ENCODE measurements around the gene TTYH3.
A peak's percentile ranks its signal among the peaks of the same experiment; 100 is the strongest.
"Not testable (repeated sequence)": the region's sequence is repeated elsewhere in the genome, so short reads cannot be mapped to it uniquely, and the experiment has no call there.

The TTYH3 gene

GRCh38 chr7:2602406-2603043 lies 29.3 kb upstream of the TTYH3 start:
- no peak for DNase-seq

- DNase-seq, result no peak
Observed at GRCh38 chr7:2603044-2603965, 28.5 kb upstream of the TTYH3 start.

GRCh38 chr7:2604608-2605174 lies 27.1 kb upstream of the TTYH3 start:
- no peak for DNase-seq

GRCh38 chr7:2605608-2606538 lies 25.9 kb upstream of the TTYH3 start:
- no peak for DNase-seq

- no peak for DNase-seq
Observed at GRCh38 chr7:2606539-2606936, 25.2 kb upstream of the TTYH3 start.

GRCh38 chr7:2607122-2607922 lies 24.5 kb upstream of the TTYH3 start:
- DNase-seq, result no peak

GRCh38 chr7:2607923-2608904 lies 23.6 kb upstream of the TTYH3 start:
- DNase-seq, result no peak

GRCh38 chr7:2608921-2609411 lies 22.8 kb upstream of the TTYH3 start:
- DNase-seq, result peak in 2 of 56 donors; percentile 15 to 33

- DNase-seq, result not testable (repeated sequence)
Observed at GRCh38 chr7:2609646-2610045, 22.1 kb upstream of the TTYH3 start.

GRCh38 chr7:2610466-2610865 lies 21.3 kb upstream of the TTYH3 start:
- DNase-seq, result no peak

GRCh38 chr7:2610898-2611297 lies 20.9 kb upstream of the TTYH3 start:
- no peak for DNase-seq

- no peak for DNase-seq
Observed at GRCh38 chr7:2611401-2611800, 20.4 kb upstream of the TTYH3 start.

- no peak for DNase-seq
Observed at GRCh38 chr7:2611922-2612321, 19.9 kb upstream of the TTYH3 start.

- DNase-seq, result peak in 1 of 56 donors; percentile 72
Observed at GRCh38 chr7:2612445-2613097, 19.2 kb upstream of the TTYH3 start.

GRCh38 chr7:2613098-2613930 lies 18.5 kb upstream of the TTYH3 start:
- DNase-seq, result peak in 1 of 56 donors; percentile 17

GRCh38 chr7:2613931-2614600 lies 17.7 kb upstream of the TTYH3 start:
- peak in 22 of 56 donors; percentile 15 to 63 (median 34) for DNase-seq

Data from nucleus accumbens (tissue), 56 donors.